ENCODE data around the gene OCRL.

The OCRL gene

GRCh38 chrX:129641469-129641868 is 101.4 kb downstream of the OCRL start:
- no peak overlapping the region for H3K4me2 ChIP-seq (ENCODE audit: low read depth, low read length, poor library complexity, severe bottlenecking)
- no peaks in the 10 kb centered on the region for H3K9me3 ChIP-seq (ENCODE audit: insufficient read depth, low read length)
- H3K79me2 ChIP-seq (ENCODE audit: insufficient read depth, low read length): no peaks in the 10 kb centered on the region
- no peaks in the 10 kb centered on the region for H3K9me2 ChIP-seq (replicated peaks; ENCODE audit: insufficient read depth, low read length)
- no peak overlapping the region for H2AFZ ChIP-seq (ENCODE audit: low read depth, low read length, severe bottlenecking)
- H3K36me3 ChIP-seq (ENCODE audit: low read length): no peaks in the 10 kb centered on the region
- no peak overlapping the region for H3K27ac ChIP-seq (ENCODE audit: low read depth, low read length)
- H4K20me1 ChIP-seq (ENCODE audit: low read depth, low read length): no peaks in the 10 kb centered on the region
- H3K9ac ChIP-seq (ENCODE audit: low read length): no peak overlapping the region
- no peaks in the 10 kb centered on the region for H3K27me3 ChIP-seq (ENCODE audit: low read length)
- H3K4me3 ChIP-seq (ENCODE audit: insufficient read depth, low read length, poor library complexity, severe bottlenecking): no peak overlapping the region
- TF ChIP-seq EZH2phosphoT487 (conservative IDR thresholded peaks at IDR 0.05; ENCODE audit: low read length): no peak
- TF ChIP-seq, protein P1, sequence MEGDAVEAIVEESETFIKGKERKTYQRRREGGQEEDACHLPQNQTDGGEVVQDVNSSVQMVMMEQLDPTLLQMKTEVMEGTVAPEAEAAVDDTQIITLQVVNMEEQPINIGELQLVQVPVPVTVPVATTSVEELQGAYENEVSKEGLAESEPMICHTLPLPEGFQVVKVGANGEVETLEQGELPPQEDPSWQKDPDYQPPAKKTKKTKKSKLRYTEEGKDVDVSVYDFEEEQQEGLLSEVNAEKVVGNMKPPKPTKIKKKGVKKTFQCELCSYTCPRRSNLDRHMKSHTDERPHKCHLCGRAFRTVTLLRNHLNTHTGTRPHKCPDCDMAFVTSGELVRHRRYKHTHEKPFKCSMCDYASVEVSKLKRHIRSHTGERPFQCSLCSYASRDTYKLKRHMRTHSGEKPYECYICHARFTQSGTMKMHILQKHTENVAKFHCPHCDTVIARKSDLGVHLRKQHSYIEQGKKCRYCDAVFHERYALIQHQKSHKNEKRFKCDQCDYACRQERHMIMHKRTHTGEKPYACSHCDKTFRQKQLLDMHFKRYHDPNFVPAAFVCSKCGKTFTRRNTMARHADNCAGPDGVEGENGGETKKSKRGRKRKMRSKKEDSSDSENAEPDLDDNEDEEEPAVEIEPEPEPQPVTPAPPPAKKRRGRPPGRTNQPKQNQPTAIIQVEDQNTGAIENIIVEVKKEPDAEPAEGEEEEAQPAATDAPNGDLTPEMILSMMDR (IDR thresholded peaks at IDR 0.05; ENCODE audit: insufficient read depth, low read length, poor library complexity, severe bottlenecking): no peak
- no peaks in the 10 kb centered on the region for H3F3A ChIP-seq (ENCODE audit: insufficient read depth)

GRCh38 chrX:129641941-129642340 is 101.9 kb downstream of the OCRL start:
- Histone ChIP-seq H3K36me3 (ENCODE audit: low read length) (no peaks in the 10 kb centered on the region), H3K9ac (ENCODE audit: low read length) (no peak overlapping the region), H3K4me3 (ENCODE audit: insufficient read depth, low read length, poor library complexity, severe bottlenecking) (no peak overlapping the region), H3K9me3 (ENCODE audit: insufficient read depth, low read length) (no peaks in the 10 kb centered on the region), H3K27me3 (ENCODE audit: low read length) (no peaks in the 10 kb centered on the region), H3K9me2 (replicated peaks; ENCODE audit: insufficient read depth, low read length) (no peaks in the 10 kb centered on the region), H2AFZ (ENCODE audit: low read depth, low read length, severe bottlenecking) (no peak overlapping the region), H3F3A (ENCODE audit: insufficient read depth) (no peaks in the 10 kb centered on the region), H3K79me2 (ENCODE audit: insufficient read depth, low read length) (no peaks in the 10 kb centered on the region), H3K27ac (ENCODE audit: low read depth, low read length) (no peak overlapping the region), H3K4me2 (ENCODE audit: low read depth, low read length, poor library complexity, severe bottlenecking) (no peak overlapping the region), H4K20me1 (ENCODE audit: low read depth, low read length) (no peaks in the 10 kb centered on the region)
- no peak for TF ChIP-seq EZH2phosphoT487 (conservative IDR thresholded peaks at IDR 0.05; ENCODE audit: low read length)
- TF ChIP-seq, protein P1 (IDR thresholded peaks at IDR 0.05; ENCODE audit: insufficient read depth, low read length, poor library complexity, severe bottlenecking): no peak
